ENCODE data around the gene PTPN3. TPM values are rescaled to one million over a fixed set of nuclear protein-coding genes. Genes with fewer than 3 reads are reported as not detected.
"Not testable (repeated sequence)": the region's sequence is repeated elsewhere in the genome, so short reads cannot be mapped to it uniquely, and the experiment has no call there.

The PTPN3 gene, protein sequence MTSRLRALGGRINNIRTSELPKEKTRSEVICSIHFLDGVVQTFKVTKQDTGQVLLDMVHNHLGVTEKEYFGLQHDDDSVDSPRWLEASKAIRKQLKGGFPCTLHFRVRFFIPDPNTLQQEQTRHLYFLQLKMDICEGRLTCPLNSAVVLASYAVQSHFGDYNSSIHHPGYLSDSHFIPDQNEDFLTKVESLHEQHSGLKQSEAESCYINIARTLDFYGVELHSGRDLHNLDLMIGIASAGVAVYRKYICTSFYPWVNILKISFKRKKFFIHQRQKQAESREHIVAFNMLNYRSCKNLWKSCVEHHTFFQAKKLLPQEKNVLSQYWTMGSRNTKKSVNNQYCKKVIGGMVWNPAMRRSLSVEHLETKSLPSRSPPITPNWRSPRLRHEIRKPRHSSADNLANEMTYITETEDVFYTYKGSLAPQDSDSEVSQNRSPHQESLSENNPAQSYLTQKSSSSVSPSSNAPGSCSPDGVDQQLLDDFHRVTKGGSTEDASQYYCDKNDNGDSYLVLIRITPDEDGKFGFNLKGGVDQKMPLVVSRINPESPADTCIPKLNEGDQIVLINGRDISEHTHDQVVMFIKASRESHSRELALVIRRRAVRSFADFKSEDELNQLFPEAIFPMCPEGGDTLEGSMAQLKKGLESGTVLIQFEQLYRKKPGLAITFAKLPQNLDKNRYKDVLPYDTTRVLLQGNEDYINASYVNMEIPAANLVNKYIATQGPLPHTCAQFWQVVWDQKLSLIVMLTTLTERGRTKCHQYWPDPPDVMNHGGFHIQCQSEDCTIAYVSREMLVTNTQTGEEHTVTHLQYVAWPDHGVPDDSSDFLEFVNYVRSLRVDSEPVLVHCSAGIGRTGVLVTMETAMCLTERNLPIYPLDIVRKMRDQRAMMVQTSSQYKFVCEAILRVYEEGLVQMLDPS
- total RNA-seq (2012; rRNA removed): 0.51 and 2.8 TPM in 2 replicates

DNA sequence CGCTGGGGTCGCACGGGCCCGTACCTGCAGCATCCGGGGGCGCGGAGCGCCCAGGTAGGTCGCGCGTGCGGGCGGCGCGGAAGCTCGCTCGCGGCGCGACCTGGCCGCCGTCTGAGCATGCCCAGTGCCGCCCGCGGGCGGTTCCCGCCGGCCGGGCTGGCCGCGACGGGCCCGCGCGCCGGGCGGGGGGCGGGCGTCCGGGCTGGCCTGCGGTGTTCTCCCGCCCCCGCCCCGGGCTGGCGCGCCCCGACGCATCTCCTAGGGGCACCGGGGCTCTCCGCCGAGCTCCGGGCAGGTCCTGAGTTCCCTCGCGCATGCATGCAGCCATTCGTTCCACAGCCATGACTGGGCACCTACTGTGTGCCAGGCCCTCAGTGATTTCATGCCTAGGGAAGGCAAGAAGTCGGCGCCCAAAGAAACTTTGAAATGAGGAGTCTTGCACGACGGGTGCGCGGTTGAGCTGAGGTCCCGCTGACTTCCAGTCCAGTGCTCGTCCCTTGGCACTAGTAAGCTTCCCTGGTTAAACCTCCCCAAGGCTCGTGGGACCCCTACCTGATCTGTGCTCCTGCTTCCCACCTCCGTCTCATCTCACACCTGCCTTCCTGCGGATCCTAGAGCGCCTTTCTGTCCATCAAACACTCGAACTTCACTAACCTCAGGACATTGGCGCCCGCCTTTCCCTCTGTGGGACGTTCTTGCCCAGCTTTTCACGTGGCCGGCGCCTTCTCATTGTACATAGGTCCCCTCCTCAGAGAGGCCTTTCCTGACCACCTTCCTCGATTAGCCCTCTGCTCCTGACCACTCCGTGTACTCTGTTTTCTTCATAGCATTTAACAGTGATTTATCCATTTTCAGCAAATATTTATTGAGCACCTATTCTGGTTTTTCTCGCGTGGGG lies at the start of gene PTPN3:
Gene PTPN3, minus strand, starts transcription at position 113 of the 898 bp plus-strand sequence. CDS start 34,873 bp downstream, outside the sequence.
- peak within 1 kb of the TSS; percentile 94 for H3K4me2 ChIP-seq (ENCODE audit: low read length)
- peaks cover 18% of the 10 kb centered on the region for H3K4me1 ChIP-seq (ENCODE audit: control insufficient read depth, insufficient read depth, low read length)
- peak within 1 kb of the TSS; percentile 79 for H3K4me3 ChIP-seq (ENCODE audit: low read length)
- no peaks in the 10 kb centered on the region for H3K36me3 ChIP-seq (ENCODE audit: insufficient read depth, low read length)
- H3K9ac ChIP-seq (ENCODE audit: low read depth, low read length): peak within 1 kb of the TSS; percentile 73
- H3K9me3 ChIP-seq (replicated peaks; ENCODE audit: low read length): no peaks in the 10 kb centered on the region
- peaks cover 45% of the 10 kb centered on the region for H3K27me3 ChIP-seq (ENCODE audit: control insufficient read depth, insufficient read depth, low read length)

DNA sequence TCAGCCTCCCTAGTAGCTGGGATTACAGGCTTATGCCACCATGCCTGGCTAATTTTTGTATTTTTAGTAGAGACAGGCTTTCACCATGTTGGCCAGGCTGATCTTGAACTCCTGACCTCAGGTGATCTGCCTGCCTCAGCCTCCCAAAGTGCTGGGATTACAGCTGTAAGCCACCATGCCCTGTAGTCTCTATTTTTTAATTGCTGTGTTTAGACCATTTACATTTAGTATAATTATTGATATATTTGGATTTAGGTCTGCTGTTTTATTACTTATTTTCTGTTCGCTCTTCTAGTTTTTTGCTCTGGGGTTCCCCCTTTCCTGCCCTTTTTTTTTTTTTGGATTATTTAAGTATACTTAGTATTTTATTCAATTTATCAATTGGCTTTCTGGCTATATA lies 46.8 kb upstream of the PTPN3 start:
- H3K27me3 ChIP-seq (ENCODE audit: control insufficient read depth, insufficient read depth, low read length): peaks cover 16% of the 10 kb centered on the region
- not testable (repeated sequence) for H3K9me3 ChIP-seq (replicated peaks; ENCODE audit: low read length); H3K36me3 ChIP-seq (ENCODE audit: insufficient read depth, low read length); H3K4me3 ChIP-seq (ENCODE audit: low read length); H3K9ac ChIP-seq (ENCODE audit: low read depth, low read length); H3K4me1 ChIP-seq (ENCODE audit: control insufficient read depth, insufficient read depth, low read length); H3K4me2 ChIP-seq (ENCODE audit: low read length)

DNA sequence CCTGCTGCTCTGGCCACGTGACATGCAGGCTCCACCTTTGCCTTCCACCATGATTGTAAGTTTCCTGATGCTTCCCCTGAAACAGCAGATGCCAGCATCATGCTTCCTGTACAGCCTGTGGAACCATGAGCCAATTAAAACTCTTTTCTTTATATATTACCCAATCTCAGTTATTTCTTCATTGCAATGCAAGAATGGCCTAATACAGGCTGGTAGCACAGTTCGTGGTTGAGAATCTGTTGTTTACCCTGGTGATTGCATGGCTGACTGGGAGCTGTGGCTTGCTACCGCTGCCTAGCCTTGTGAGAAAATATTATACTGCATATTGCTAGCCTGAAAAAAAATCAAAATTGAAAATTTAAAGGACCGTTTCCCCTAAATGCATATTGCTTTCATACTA lies 44.8 kb upstream of the PTPN3 start:
- H3K4me1 ChIP-seq (ENCODE audit: control insufficient read depth, insufficient read depth, low read length): no peaks in the 10 kb centered on the region
- no peak overlapping the region for H3K9ac ChIP-seq (ENCODE audit: low read depth, low read length)
- no peak overlapping the region for H3K4me3 ChIP-seq (ENCODE audit: low read length)
- H3K27me3 ChIP-seq (ENCODE audit: control insufficient read depth, insufficient read depth, low read length): peaks cover 23% of the 10 kb centered on the region
- no peaks in the 10 kb centered on the region for H3K9me3 ChIP-seq (replicated peaks; ENCODE audit: low read length)
- H3K36me3 ChIP-seq (ENCODE audit: insufficient read depth, low read length): no peaks in the 10 kb centered on the region
- H3K4me2 ChIP-seq (ENCODE audit: low read length): no peak overlapping the region

DNA sequence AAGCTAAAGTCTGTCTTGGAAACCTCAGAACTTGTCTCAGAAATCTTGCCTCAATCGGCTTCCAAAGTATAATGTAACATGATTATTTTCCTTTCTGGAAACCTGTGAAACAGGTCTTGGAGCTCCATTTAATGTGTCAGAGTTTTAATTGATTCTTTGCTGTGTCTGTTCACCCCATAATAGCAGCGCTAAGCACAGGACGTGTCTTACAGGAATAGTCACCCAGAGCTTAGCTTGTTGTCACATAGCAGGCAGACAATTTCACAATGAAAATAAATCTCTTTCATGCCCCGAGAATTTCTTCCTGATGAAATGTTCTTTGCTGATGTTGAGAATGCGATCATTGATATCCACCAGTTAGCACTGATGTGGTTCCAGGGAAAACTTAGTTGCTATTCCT lies 40.2 kb upstream of the PTPN3 start:
- H3K36me3 ChIP-seq (ENCODE audit: insufficient read depth, low read length): no peaks in the 10 kb centered on the region
- H3K4me1 ChIP-seq (ENCODE audit: control insufficient read depth, insufficient read depth, low read length): no peaks in the 10 kb centered on the region
- peaks cover 35% of the 10 kb centered on the region for H3K27me3 ChIP-seq (ENCODE audit: control insufficient read depth, insufficient read depth, low read length)
- no peak overlapping the region for H3K4me2 ChIP-seq (ENCODE audit: low read length)
- no peak overlapping the region for H3K4me3 ChIP-seq (ENCODE audit: low read length)
- no peaks in the 10 kb centered on the region for H3K9me3 ChIP-seq (replicated peaks; ENCODE audit: low read length)
- H3K9ac ChIP-seq (ENCODE audit: low read depth, low read length): no peak overlapping the region

DNA sequence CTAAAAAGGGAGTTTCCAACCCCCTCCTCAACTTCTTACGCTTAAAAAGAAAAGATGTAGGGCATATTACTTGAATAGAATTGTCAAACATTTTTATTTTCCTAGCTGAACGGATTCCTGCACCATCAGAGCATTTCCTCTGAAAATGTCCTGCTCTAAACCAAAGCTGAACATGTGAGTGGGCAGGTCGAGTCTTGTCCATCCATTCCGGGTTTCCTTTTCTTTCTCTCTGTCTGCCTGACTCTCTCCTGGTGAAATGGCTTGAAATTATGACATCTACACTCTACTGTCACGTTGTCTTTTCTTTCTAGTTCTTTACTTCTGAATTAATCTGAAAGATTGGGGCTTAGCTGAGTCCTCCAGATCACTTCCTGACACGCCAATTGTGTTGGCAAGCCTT lies 39.2 kb upstream of the PTPN3 start:
- peaks cover 35% of the 10 kb centered on the region for H3K27me3 ChIP-seq (ENCODE audit: control insufficient read depth, insufficient read depth, low read length)
- H3K36me3 ChIP-seq (ENCODE audit: insufficient read depth, low read length): no peaks in the 10 kb centered on the region
- H3K4me2 ChIP-seq (ENCODE audit: low read length): no peak overlapping the region
- no peaks in the 10 kb centered on the region for H3K9me3 ChIP-seq (replicated peaks; ENCODE audit: low read length)
- no peaks in the 10 kb centered on the region for H3K4me1 ChIP-seq (ENCODE audit: control insufficient read depth, insufficient read depth, low read length)
- no peak overlapping the region for H3K9ac ChIP-seq (ENCODE audit: low read depth, low read length)
- H3K4me3 ChIP-seq (ENCODE audit: low read length): no peak overlapping the region

DNA sequence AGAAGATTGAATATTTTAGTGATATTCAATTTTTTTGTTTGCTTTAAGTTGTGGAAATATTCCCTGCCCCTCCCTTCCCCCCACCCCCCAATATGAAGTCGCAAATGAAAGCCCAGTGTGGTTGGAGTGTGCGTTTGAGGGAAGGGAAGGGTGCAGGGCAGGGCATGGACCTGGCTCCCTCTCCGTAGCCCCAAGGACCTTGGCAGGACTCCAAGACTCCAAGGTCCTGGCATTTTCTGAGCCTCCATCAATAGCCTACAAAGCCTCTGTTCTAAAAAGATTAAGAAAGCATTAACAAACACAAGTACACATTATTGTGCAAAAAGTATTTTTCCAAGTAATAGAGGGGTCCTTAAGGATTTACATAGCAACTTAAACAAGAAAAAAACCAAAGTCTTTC lies 38.8 kb upstream of the PTPN3 start:
- no peaks in the 10 kb centered on the region for H3K9me3 ChIP-seq (replicated peaks; ENCODE audit: low read length)
- no peaks in the 10 kb centered on the region for H3K36me3 ChIP-seq (ENCODE audit: insufficient read depth, low read length)
- H3K4me3 ChIP-seq (ENCODE audit: low read length): no peak overlapping the region
- no peak overlapping the region for H3K4me2 ChIP-seq (ENCODE audit: low read length)
- H3K4me1 ChIP-seq (ENCODE audit: control insufficient read depth, insufficient read depth, low read length): no peaks in the 10 kb centered on the region
- peaks cover 39% of the 10 kb centered on the region for H3K27me3 ChIP-seq (ENCODE audit: control insufficient read depth, insufficient read depth, low read length)
- H3K9ac ChIP-seq (ENCODE audit: low read depth, low read length): no peak overlapping the region

DNA sequence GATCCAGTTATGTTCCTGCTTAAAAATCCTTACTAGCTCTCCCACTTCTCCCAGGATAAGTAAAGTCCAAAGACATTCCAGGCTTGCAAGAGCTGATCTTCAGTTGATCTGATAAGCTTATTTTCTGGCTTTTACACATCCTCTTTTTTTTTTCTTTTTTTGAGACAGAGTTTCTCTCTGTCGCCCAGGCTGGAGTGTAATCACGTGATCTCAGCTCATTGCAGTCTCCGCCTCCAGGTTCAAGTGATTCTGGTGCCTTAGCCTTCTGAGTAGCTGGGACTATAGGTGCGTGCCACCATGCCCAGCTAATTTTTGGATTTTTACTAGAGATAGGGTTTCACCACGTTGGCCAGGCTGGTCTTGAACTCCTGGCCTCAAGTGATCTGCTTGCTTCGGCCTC lies 37.3 kb upstream of the PTPN3 start:
- no peak overlapping the region for H3K4me2 ChIP-seq (ENCODE audit: low read length)
- no peak overlapping the region for H3K9ac ChIP-seq (ENCODE audit: low read depth, low read length)
- H3K36me3 ChIP-seq (ENCODE audit: insufficient read depth, low read length): no peaks in the 10 kb centered on the region
- H3K4me3 ChIP-seq (ENCODE audit: low read length): no peak overlapping the region
- H3K27me3 ChIP-seq (ENCODE audit: control insufficient read depth, insufficient read depth, low read length): peaks cover 52% of the 10 kb centered on the region
- no peaks in the 10 kb centered on the region for H3K9me3 ChIP-seq (replicated peaks; ENCODE audit: low read length)
- H3K4me1 ChIP-seq (ENCODE audit: control insufficient read depth, insufficient read depth, low read length): no peaks in the 10 kb centered on the region

DNA sequence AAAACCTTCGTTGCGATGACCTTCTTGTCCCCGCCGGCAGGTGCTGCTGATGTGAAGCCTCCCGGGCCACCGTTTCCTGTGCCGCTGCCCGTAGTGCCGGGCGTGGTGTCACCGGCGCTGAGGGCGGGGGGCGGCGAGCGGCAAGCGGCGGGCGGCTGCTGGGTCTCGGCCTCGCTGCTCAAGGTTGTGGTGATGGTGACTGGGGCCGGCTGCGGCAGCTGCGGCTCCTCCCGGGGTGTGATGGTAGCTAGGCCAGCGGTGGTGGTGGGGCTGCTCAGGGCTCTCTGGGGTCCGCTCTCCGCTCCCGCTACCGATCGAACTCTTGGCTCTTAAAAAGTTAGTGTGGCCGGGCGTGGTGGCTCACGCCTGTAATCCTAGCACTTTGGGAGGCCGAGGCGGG lies 36.0 kb upstream of the PTPN3 start:
- H3K4me3 ChIP-seq (ENCODE audit: low read length): no peak overlapping the region
- H3K9ac ChIP-seq (ENCODE audit: low read depth, low read length): no peak overlapping the region
- no peak overlapping the region for H3K4me2 ChIP-seq (ENCODE audit: low read length)
- H3K27me3 ChIP-seq (ENCODE audit: control insufficient read depth, insufficient read depth, low read length): peaks cover 53% of the 10 kb centered on the region
- H3K9me3 ChIP-seq (replicated peaks; ENCODE audit: low read length): no peaks in the 10 kb centered on the region
- H3K36me3 ChIP-seq (ENCODE audit: insufficient read depth, low read length): no peaks in the 10 kb centered on the region
- H3K4me1 ChIP-seq (ENCODE audit: control insufficient read depth, insufficient read depth, low read length): no peaks in the 10 kb centered on the region

DNA sequence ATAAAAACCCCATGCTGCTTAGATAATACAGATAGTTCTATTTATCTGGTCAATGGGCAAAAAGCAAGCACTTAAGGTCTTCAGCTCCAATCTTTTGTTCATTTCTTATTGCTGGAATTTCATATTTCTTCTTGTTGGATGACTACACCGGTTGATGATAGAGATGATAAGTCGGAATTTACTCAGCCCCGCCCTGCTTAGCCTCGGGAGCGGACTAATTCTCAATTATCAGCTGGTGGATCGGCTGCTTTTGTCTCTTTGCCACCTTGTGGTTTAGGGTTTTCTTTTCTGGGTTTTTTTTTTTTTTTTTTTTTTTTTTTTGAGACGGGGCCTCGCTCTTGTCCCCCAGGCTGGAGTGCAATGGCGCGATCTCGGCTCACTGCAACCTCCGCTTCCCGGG lies 34.5 kb upstream of the PTPN3 start:
- H3K9me3 ChIP-seq (replicated peaks; ENCODE audit: low read length); H3K4me1 ChIP-seq (ENCODE audit: control insufficient read depth, insufficient read depth, low read length); H3K36me3 ChIP-seq (ENCODE audit: insufficient read depth, low read length); H3K4me3 ChIP-seq (ENCODE audit: low read length); H3K9ac ChIP-seq (ENCODE audit: low read depth, low read length); H3K4me2 ChIP-seq (ENCODE audit: low read length): not testable (repeated sequence)
- peaks cover 52% of the 10 kb centered on the region for H3K27me3 ChIP-seq (ENCODE audit: control insufficient read depth, insufficient read depth, low read length)

DNA sequence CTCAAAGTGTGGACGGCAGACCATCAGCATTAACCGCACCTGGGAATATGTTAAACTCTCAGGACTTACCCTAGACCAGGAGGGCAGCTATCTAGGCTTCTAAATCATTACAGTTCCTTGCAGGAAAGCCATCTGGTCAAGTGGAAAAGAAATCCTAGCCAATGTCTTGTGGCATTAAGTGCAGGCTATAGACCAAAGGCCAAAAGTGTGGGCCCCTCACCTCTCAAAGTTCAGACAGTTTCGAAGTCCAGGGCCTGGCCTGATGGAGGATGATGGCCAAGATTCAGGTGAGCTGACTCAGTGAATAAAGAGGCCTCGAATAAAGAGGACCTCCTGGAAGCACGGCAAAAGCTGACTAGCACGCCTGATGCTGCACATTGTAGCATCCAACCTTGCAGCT lies 24.0 kb upstream of the PTPN3 start:
- no peak overlapping the region for H3K9ac ChIP-seq (ENCODE audit: low read depth, low read length)
- H3K36me3 ChIP-seq (ENCODE audit: insufficient read depth, low read length): no peaks in the 10 kb centered on the region
- H3K4me3 ChIP-seq (ENCODE audit: low read length): no peak overlapping the region
- H3K27me3 ChIP-seq (ENCODE audit: control insufficient read depth, insufficient read depth, low read length): peaks cover 45% of the 10 kb centered on the region
- H3K9me3 ChIP-seq (replicated peaks; ENCODE audit: low read length): no peaks in the 10 kb centered on the region
- H3K4me2 ChIP-seq (ENCODE audit: low read length): no peak overlapping the region
- no peaks in the 10 kb centered on the region for H3K4me1 ChIP-seq (ENCODE audit: control insufficient read depth, insufficient read depth, low read length)
